ENCODE data around the gene HAND2.

DNA sequence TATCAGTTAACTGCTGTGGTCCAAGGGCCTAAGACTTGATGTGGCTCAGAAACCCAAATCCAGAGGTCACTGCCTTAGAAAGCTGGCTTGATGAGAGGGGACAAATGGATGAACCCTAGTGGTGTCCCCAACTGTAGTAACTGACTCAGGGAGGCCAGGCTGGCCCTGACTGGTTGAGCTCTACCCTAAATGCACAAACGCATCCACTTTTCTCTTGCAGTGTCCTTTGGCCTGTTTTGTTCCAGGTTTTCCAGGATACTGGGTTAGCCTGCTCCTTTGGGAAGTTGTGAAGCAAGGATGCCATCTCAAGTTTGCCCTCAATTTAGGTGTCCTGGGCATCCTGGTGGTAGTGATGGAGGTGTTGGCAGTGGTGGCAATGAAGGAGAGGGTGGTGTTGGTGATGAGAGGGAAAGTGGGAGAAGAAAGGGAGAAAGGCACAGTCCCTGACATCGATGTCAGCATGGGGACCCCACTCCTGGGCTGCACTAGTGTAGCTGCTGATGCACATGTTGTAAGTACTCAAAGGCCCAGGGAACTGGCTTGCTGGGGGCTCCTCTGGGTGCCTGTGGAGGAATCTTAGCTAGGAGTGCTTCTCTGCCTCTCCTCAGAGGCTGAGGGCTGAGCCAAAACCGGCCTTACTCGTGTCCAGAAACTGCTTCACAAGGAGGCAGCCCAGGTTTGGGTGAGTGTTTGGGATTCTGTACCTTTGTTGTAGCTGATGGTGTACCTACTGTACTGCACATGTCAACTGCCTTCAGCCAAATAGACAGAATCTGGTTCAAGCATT is 2.9 kb upstream of the HAND2 start:
- TF ChIP-seq POLR2A (IDR thresholded peaks at IDR 0.05; ENCODE audit: low read length) (no peak), GATA1 (IDR thresholded peaks at IDR 0.05; ENCODE audit: low read depth, low read length) (no peak)

All from erythroblast (primary cell).